ENCODE data around the gene TMEM229B. TPM values are rescaled to one million over a fixed set of nuclear protein-coding genes. Genes with fewer than 3 reads are reported as not detected.

TMEM229B gene
- total RNA-seq, 2 donors from 2014 or later, result 1.1 to 1.5 TPM

DNA sequence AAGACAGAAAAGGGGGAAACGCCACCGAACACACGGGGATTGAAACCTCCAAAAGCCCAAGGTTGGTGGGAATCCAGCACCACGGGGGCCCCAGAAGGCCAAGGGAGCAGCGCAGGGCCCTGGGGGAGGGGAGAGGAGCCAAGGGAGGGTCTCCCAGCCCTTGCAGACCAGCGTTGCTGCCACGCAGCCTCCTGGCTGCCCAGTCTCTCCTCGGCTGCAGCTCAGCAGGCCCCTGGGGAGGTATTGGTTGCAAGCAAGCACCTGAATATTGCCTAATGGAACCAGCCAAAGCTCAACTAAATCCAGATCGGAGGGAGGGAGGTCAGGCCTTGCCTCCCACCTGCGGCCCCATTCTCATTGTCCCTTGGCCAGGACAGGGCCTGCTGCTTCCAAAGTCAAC, 15.8 kb downstream of the TMEM229B start:
- Histone ChIP-seq H3K4me3 (ENCODE audit: low read length) (no peak overlapping the region), H3K36me3 (ENCODE audit: control insufficient read depth, insufficient read depth, low read length) (no peaks in the 10 kb centered on the region), H3K9ac (ENCODE audit: extremely low read depth, low read length, poor library complexity, severe bottlenecking) (no peak overlapping the region), H3K4me1 (ENCODE audit: control insufficient read depth, insufficient read depth, low read length) (no peaks in the 10 kb centered on the region), H3K27ac (ENCODE audit: low read depth, low read length) (no peak overlapping the region), H3K9me3 (ENCODE audit: control insufficient read depth, low read length) (no peaks in the 10 kb centered on the region), H3K27me3 (ENCODE audit: control insufficient read depth, insufficient read depth, low read length, poor library complexity, severe bottlenecking) (no peaks in the 10 kb centered on the region)
- Mint-ChIP-seq H3K27me3 (ENCODE audit: insufficient read depth) (no peaks in the 10 kb centered on the region), H3K9me3 (no peaks in the 10 kb centered on the region), H3K27ac (no peak overlapping the region), H3K36me3 (ENCODE audit: low read depth) (no peaks in the 10 kb centered on the region), H3K4me1 (peaks cover 1% of the 10 kb centered on the region), H3K4me3 (no peak overlapping the region)
- WGBS, 2 experiments (ENCODE audit: insufficient coverage in 1 of 2, insufficient read length in 1 of 2), result 91 to 94% methylated on average over 9 to 10 of the region's 10 CpGs
- DNase-seq, result no peak
- TF ChIP-seq, protein P1, sequence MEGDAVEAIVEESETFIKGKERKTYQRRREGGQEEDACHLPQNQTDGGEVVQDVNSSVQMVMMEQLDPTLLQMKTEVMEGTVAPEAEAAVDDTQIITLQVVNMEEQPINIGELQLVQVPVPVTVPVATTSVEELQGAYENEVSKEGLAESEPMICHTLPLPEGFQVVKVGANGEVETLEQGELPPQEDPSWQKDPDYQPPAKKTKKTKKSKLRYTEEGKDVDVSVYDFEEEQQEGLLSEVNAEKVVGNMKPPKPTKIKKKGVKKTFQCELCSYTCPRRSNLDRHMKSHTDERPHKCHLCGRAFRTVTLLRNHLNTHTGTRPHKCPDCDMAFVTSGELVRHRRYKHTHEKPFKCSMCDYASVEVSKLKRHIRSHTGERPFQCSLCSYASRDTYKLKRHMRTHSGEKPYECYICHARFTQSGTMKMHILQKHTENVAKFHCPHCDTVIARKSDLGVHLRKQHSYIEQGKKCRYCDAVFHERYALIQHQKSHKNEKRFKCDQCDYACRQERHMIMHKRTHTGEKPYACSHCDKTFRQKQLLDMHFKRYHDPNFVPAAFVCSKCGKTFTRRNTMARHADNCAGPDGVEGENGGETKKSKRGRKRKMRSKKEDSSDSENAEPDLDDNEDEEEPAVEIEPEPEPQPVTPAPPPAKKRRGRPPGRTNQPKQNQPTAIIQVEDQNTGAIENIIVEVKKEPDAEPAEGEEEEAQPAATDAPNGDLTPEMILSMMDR (conservative IDR thresholded peaks at IDR 0.05), result no peak

DNA sequence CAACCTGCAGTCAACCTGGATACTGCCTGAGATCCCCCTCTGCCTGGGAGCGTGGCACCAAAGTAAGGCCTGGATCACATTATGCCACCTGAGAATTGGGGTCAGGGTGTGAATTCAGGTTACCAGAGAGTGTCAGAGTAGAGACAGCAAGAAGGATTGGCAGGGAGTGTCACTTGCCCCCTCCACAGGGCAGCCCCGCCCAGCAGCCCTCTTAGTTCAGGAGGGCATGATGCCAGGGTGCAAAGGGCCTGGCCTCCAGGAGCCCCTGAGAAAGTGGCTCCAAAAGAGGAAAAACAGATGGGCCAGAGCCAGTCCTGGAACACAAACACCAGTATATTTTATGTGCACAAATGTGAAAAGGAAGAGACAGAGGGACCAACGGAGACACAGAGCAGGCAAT, 18.6 kb downstream of the TMEM229B start:
- 85 to 90% methylated on average over 3 of the region's 3 CpGs for WGBS, 2 experiments (ENCODE audit: insufficient coverage in 1 of 2, insufficient read length in 1 of 2)

DNA sequence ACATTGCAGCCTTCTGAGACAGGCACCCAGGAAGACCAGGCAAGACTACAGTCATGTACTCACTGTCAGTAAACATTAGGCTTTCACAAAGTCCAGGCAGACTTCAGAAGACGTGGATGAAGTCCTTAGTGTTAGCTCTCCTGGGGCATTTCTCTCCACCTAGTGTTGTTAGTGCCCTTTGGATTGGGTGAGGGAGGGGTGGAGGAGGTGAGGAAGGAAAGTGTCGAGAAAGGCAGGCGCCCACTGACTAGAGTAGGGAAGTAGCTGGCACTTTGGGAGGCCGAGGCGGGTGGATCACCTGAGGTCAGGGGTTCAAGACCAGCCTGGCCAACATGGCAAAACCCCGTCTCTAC, 20.2 kb downstream of the TMEM229B start:
- 81 to 89% methylated on average over 5 to 6 of the region's 6 CpGs for WGBS, 2 experiments (ENCODE audit: insufficient coverage in 1 of 2, insufficient read length in 1 of 2)
- H3K27ac Mint-ChIP-seq, result no peak overlapping the region
- H3K36me3 Mint-ChIP-seq (ENCODE audit: low read depth), result no peaks in the 10 kb centered on the region

More for the DNA sequence above, 18.6 kb downstream of the TMEM229B start:
- H3K4me1 Mint-ChIP-seq, result peaks cover 16% of the 10 kb centered on the region
- H3K27me3 Mint-ChIP-seq (ENCODE audit: insufficient read depth), result no peaks in the 10 kb centered on the region
- TF ChIP-seq, protein P1 (conservative IDR thresholded peaks at IDR 0.05), result no peak
- no peak overlapping the region for H3K27ac ChIP-seq (ENCODE audit: low read depth, low read length)
- no peak overlapping the region for H3K4me3 ChIP-seq (ENCODE audit: low read length)
- no peaks in the 10 kb centered on the region for H3K9me3 ChIP-seq (ENCODE audit: control insufficient read depth, low read length)
- no peaks in the 10 kb centered on the region for H3K36me3 Mint-ChIP-seq (ENCODE audit: low read depth)
- no peaks in the 10 kb centered on the region for H3K9me3 Mint-ChIP-seq
- no peak overlapping the region for H3K9ac ChIP-seq (ENCODE audit: extremely low read depth, low read length, poor library complexity, severe bottlenecking)
- no peak overlapping the region for H3K4me3 Mint-ChIP-seq
- H3K4me1 ChIP-seq (ENCODE audit: control insufficient read depth, insufficient read depth, low read length), result no peaks in the 10 kb centered on the region
- DNase-seq, result no peak
- no peaks in the 10 kb centered on the region for H3K27me3 ChIP-seq (ENCODE audit: control insufficient read depth, insufficient read depth, low read length, poor library complexity, severe bottlenecking)
- no peak overlapping the region for H3K27ac Mint-ChIP-seq
- no peaks in the 10 kb centered on the region for H3K36me3 ChIP-seq (ENCODE audit: control insufficient read depth, insufficient read depth, low read length)

More for the DNA sequence above, 20.2 kb downstream of the TMEM229B start:
- Histone ChIP-seq H3K4me3 (ENCODE audit: low read length) (no peak overlapping the region), H3K9me3 (ENCODE audit: control insufficient read depth, low read length) (no peaks in the 10 kb centered on the region), H3K9ac (ENCODE audit: extremely low read depth, low read length, poor library complexity, severe bottlenecking) (no peak overlapping the region), H3K4me1 (ENCODE audit: control insufficient read depth, insufficient read depth, low read length) (no peaks in the 10 kb centered on the region), H3K36me3 (ENCODE audit: control insufficient read depth, insufficient read depth, low read length) (no peaks in the 10 kb centered on the region), H3K27ac (ENCODE audit: low read depth, low read length) (no peak overlapping the region), H3K27me3 (ENCODE audit: control insufficient read depth, insufficient read depth, low read length, poor library complexity, severe bottlenecking) (no peaks in the 10 kb centered on the region)
- H3K4me1 Mint-ChIP-seq, result peaks cover 22% of the 10 kb centered on the region
- no peaks in the 10 kb centered on the region for H3K9me3 Mint-ChIP-seq
- DNase-seq, result no peak
- no peak overlapping the region for H3K4me3 Mint-ChIP-seq
- H3K27me3 Mint-ChIP-seq (ENCODE audit: insufficient read depth), result no peaks in the 10 kb centered on the region
- TF ChIP-seq, protein P1 (conservative IDR thresholded peaks at IDR 0.05), result no peak
